ENCODE data around the gene DSCAML1. TPM values are rescaled to one million over a fixed set of nuclear protein-coding genes. Genes with fewer than 3 reads are reported as not detected.

DSCAML1 gene
- total RNA-seq, 1 experiment from 2014 or later = 0.90 TPM

DNA sequence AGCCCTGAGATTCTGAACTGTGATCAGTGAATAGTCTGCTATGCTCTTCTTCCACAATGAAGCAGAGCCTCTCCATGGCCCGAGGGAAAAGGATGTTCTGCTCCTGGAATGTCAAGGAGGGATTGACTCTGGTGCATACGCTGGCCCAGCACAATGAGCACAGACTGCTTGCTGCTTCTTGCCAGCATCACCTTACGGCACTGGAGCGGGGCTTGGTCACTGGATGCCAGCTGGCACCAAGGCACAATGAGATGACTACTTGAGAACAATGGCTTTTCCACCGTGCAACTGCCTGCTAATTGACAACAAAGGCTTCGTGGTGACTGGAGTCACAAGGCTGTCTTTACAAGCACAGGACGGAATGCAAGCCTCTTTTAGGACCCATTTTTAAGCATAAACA, 139.2 kb downstream of the DSCAML1 start:
- DNase-seq (ENCODE audit: low spot score) (no peak), ATAC-seq (no peak)
- Mint-ChIP-seq H3K9me3 (no peaks in the 10 kb centered on the region), H3K36me3 (no peaks in the 10 kb centered on the region), H3K4me3 (no peak overlapping the region), H3K4me1 (peaks cover 4% of the 10 kb centered on the region; the same call in 1 of the 2 replicates), H3K27me3 (ENCODE audit: low read depth) (no peaks in the 10 kb centered on the region), H3K27ac (no peak overlapping the region)
- no peak for TF ChIP-seq CREM (CRISPR knock-in tag; IDR thresholded peaks at IDR 0.05)
- TF ChIP-seq, protein P1, sequence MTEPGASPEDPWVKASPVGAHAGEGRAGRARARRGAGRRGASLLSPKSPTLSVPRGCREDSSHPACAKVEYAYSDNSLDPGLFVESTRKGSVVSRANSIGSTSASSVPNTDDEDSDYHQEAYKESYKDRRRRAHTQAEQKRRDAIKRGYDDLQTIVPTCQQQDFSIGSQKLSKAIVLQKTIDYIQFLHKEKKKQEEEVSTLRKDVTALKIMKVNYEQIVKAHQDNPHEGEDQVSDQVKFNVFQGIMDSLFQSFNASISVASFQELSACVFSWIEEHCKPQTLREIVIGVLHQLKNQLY (CRISPR knock-in tag; IDR thresholded peaks at IDR 0.05) = no peak
- TF ChIP-seq, protein P2, sequence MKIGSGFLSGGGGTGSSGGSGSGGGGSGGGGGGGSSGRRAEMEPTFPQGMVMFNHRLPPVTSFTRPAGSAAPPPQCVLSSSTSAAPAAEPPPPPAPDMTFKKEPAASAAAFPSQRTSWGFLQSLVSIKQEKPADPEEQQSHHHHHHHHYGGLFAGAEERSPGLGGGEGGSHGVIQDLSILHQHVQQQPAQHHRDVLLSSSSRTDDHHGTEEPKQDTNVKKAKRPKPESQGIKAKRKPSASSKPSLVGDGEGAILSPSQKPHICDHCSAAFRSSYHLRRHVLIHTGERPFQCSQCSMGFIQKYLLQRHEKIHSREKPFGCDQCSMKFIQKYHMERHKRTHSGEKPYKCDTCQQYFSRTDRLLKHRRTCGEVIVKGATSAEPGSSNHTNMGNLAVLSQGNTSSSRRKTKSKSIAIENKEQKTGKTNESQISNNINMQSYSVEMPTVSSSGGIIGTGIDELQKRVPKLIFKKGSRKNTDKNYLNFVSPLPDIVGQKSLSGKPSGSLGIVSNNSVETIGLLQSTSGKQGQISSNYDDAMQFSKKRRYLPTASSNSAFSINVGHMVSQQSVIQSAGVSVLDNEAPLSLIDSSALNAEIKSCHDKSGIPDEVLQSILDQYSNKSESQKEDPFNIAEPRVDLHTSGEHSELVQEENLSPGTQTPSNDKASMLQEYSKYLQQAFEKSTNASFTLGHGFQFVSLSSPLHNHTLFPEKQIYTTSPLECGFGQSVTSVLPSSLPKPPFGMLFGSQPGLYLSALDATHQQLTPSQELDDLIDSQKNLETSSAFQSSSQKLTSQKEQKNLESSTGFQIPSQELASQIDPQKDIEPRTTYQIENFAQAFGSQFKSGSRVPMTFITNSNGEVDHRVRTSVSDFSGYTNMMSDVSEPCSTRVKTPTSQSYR (CRISPR knock-in tag; IDR thresholded peaks at IDR 0.05) = no peak
- TF ChIP-seq, protein P3, sequence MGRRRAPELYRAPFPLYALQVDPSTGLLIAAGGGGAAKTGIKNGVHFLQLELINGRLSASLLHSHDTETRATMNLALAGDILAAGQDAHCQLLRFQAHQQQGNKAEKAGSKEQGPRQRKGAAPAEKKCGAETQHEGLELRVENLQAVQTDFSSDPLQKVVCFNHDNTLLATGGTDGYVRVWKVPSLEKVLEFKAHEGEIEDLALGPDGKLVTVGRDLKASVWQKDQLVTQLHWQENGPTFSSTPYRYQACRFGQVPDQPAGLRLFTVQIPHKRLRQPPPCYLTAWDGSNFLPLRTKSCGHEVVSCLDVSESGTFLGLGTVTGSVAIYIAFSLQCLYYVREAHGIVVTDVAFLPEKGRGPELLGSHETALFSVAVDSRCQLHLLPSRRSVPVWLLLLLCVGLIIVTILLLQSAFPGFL (CRISPR knock-in tag; IDR thresholded peaks at IDR 0.05; ENCODE audit: borderline replicate concordance) = no peak
- TF ChIP-seq, protein P4, sequence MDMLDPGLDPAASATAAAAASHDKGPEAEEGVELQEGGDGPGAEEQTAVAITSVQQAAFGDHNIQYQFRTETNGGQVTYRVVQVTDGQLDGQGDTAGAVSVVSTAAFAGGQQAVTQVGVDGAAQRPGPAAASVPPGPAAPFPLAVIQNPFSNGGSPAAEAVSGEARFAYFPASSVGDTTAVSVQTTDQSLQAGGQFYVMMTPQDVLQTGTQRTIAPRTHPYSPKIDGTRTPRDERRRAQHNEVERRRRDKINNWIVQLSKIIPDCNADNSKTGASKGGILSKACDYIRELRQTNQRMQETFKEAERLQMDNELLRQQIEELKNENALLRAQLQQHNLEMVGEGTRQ (CRISPR knock-in tag; IDR thresholded peaks at IDR 0.05) = no peak
- TF ChIP-seq, protein P5, sequence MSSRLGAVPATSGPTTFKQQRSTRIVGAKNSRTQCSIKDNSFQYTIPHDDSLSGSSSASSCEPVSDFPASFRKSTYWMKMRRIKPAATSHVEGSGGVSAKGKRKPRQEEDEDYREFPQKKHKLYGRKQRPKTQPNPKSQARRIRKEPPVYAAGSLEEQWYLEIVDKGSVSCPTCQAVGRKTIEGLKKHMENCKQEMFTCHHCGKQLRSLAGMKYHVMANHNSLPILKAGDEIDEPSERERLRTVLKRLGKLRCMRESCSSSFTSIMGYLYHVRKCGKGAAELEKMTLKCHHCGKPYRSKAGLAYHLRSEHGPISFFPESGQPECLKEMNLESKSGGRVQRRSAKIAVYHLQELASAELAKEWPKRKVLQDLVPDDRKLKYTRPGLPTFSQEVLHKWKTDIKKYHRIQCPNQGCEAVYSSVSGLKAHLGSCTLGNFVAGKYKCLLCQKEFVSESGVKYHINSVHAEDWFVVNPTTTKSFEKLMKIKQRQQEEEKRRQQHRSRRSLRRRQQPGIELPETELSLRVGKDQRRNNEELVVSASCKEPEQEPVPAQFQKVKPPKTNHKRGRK (CRISPR knock-in tag; IDR thresholded peaks at IDR 0.05; ENCODE audit: borderline replicate concordance) = no peak
- TF ChIP-seq FOXJ3 (CRISPR knock-in tag; IDR thresholded peaks at IDR 0.05; ENCODE audit: borderline replicate concordance) = no peak
- no peak for TF ChIP-seq ZNF396 (CRISPR knock-in tag; IDR thresholded peaks at IDR 0.05; ENCODE audit: borderline replicate concordance)
- TF ChIP-seq, protein P6, sequence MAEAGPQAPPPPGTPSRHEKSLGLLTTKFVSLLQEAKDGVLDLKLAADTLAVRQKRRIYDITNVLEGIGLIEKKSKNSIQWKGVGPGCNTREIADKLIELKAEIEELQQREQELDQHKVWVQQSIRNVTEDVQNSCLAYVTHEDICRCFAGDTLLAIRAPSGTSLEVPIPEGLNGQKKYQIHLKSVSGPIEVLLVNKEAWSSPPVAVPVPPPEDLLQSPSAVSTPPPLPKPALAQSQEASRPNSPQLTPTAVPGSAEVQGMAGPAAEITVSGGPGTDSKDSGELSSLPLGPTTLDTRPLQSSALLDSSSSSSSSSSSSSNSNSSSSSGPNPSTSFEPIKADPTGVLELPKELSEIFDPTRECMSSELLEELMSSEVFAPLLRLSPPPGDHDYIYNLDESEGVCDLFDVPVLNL (CRISPR knock-in tag; IDR thresholded peaks at IDR 0.05; ENCODE audit: borderline replicate concordance, low read depth) = no peak
- no peak for TF ChIP-seq TEAD4 (CRISPR knock-in tag; IDR thresholded peaks at IDR 0.05)
- TF ChIP-seq GABPB1 (CRISPR knock-in tag; IDR thresholded peaks at IDR 0.05) = no peak
- no peak for TF ChIP-seq ESRRA (CRISPR knock-in tag; IDR thresholded peaks at IDR 0.05; ENCODE audit: borderline replicate concordance)
- TF ChIP-seq, protein P7, sequence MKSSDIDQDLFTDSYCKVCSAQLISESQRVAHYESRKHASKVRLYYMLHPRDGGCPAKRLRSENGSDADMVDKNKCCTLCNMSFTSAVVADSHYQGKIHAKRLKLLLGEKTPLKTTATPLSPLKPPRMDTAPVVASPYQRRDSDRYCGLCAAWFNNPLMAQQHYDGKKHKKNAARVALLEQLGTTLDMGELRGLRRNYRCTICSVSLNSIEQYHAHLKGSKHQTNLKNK (CRISPR knock-in tag; IDR thresholded peaks at IDR 0.05) = no peak
- TF ChIP-seq, protein P8, sequence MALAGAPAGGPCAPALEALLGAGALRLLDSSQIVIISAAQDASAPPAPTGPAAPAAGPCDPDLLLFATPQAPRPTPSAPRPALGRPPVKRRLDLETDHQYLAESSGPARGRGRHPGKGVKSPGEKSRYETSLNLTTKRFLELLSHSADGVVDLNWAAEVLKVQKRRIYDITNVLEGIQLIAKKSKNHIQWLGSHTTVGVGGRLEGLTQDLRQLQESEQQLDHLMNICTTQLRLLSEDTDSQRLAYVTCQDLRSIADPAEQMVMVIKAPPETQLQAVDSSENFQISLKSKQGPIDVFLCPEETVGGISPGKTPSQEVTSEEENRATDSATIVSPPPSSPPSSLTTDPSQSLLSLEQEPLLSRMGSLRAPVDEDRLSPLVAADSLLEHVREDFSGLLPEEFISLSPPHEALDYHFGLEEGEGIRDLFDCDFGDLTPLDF (CRISPR knock-in tag; IDR thresholded peaks at IDR 0.05) = no peak
- ChIA-PET POLR2A (no interaction called here), CTCF (interaction anchor here (1.6 kb wide), 1 partner anchor 36 kb away, joined by 3 read pairs; no protein-coding TSS in a partner anchor)
